Liver (tissue), 9 donors: ENCODE data around the gene STIM2. TPM values are rescaled to one million over a fixed set of nuclear protein-coding genes. Genes with fewer than 3 reads are reported as not detected.
A peak's percentile ranks its signal among the peaks of the same experiment; 100 is the strongest.

Experiments used
- DNase-seq: peaks from one replicate; pipeline ENCODE4 v3.0.0-alpha.2; 2017; ENCODE audit warnings: low spot score
- H3K27ac ChIP-seq, 2 donors: one replicate each; pipeline ENCODE4 v1.7.0; 2013; ENCODE audit warnings: inconsistent platforms in 2 of 2, low read length in 2 of 2, control low read depth in 1 of 2, low read depth in 1 of 2, mild to moderate bottlenecking in 1 of 2
- H3K27me3 ChIP-seq, 4 donors: one replicate each; pipeline versions ENCODE4 v1.6.1 to v1.7.0; 2013; ENCODE audit warnings: low read length in 3 of 4, inconsistent platforms in 1 of 4, mild to moderate bottlenecking in 1 of 4, moderate library complexity in 1 of 4; ENCODE audit not compliant: control insufficient read depth in 4 of 4, insufficient read depth in 4 of 4
- H3K36me3 ChIP-seq, 4 donors: one replicate each; pipeline versions ENCODE4 v1.6.1 to v1.7.0; 2013; ENCODE audit warnings: low read length in 3 of 4, mild to moderate bottlenecking in 3 of 4, low read depth in 1 of 4, moderate library complexity in 1 of 4; ENCODE audit not compliant: control insufficient read depth in 4 of 4, insufficient read depth in 3 of 4
- H3K4me1 ChIP-seq, 4 donors: one replicate each; pipeline versions ENCODE4 v1.6.1 to v1.7.0; 2013; ENCODE audit warnings: low read length in 3 of 4, mild to moderate bottlenecking in 3 of 4, moderate library complexity in 1 of 4; ENCODE audit not compliant: control insufficient read depth in 4 of 4, insufficient read depth in 4 of 4
- H3K4me3 ChIP-seq, 3 donors: one replicate each; pipeline versions ENCODE4 v1.6.1 to v1.7.0; 2013; ENCODE audit warnings: low read length in 3 of 3, control low read depth in 1 of 3, low read depth in 1 of 3, mild to moderate bottlenecking in 1 of 3
- H3K9ac ChIP-seq, 2 donors: one replicate each; pipeline ENCODE4 v1.7.0; 2013; ENCODE audit warnings: low read length in 2 of 2, mild to moderate bottlenecking in 2 of 2, moderate library complexity in 2 of 2, control low read depth in 1 of 2, low read depth in 1 of 2
- H3K9me3 ChIP-seq, 4 donors: one replicate each; pipeline versions ENCODE4 v1.6.1 to v1.7.0; 2013; ENCODE audit warnings: low read length in 3 of 4; ENCODE audit not compliant: control insufficient read depth in 4 of 4
- ATF3 ChIP-seq: IDR thresholded peaks from 2 replicates; pipeline ENCODE4 v1.6.1; 2016; ENCODE audit warnings: antibody characterized with exemption
- CTCF ChIP-seq: fragments of 150-350 bp; IDR thresholded peaks from 2 replicates; pipeline ENCODE4 v1.5.1; 2017; ENCODE audit warnings: improper control_type of control experiment, low read depth, low read length; ENCODE audit not compliant: missing input control
- EGR1 ChIP-seq, 2 donors: IDR thresholded peaks; 2 replicates each; pipeline ENCODE4 v1.6.1; 2016 to 2018; ENCODE audit warnings: antibody characterized with exemption in 2 of 2, low read depth in 2 of 2
- FOXA1 ChIP-seq: IDR thresholded peaks from 2 replicates; pipeline ENCODE4 v1.6.1; 2016; ENCODE audit warnings: antibody characterized with exemption
- FOXA2 ChIP-seq: IDR thresholded peaks from 2 replicates; pipeline ENCODE4 v1.6.1; 2016; ENCODE audit warnings: antibody characterized with exemption
- GABPA ChIP-seq, 2 donors: IDR thresholded peaks in 1 of 2; conservative IDR thresholded peaks in 1 of 2; 2 replicates each; pipeline ENCODE4 v1.6.1; 2016; ENCODE audit warnings: antibody characterized with exemption in 2 of 2, mild to moderate bottlenecking in 1 of 2, moderate library complexity in 1 of 2
- HNF4A ChIP-seq, 2 donors: conservative IDR thresholded peaks; 2 replicates each; pipeline ENCODE4 v1.6.1; 2016; ENCODE audit warnings: antibody characterized with exemption in 2 of 2, mild to moderate bottlenecking in 2 of 2
- JUND ChIP-seq, 2 donors: IDR thresholded peaks; 2 replicates each; pipeline ENCODE4 v1.6.1; 2016; ENCODE audit warnings: antibody characterized with exemption in 2 of 2
- MAX ChIP-seq: IDR thresholded peaks from 2 replicates; pipeline ENCODE4 v1.6.1; 2016; ENCODE audit warnings: antibody characterized with exemption
- NR2F2 ChIP-seq: IDR thresholded peaks from 2 replicates; pipeline ENCODE4 v1.6.1; 2016; ENCODE audit warnings: antibody characterized with exemption
- RAD21 ChIP-seq, 2 donors: IDR thresholded peaks; 2 replicates each; pipeline ENCODE4 v1.6.1; 2016; ENCODE audit warnings: antibody characterized with exemption in 2 of 2, mild to moderate bottlenecking in 2 of 2
- REST ChIP-seq: IDR thresholded peaks from 2 replicates; pipeline ENCODE4 v1.6.1; 2016; ENCODE audit warnings: antibody characterized with exemption, mild to moderate bottlenecking
- RXRA ChIP-seq, 2 donors: IDR thresholded peaks; 2 replicates each; pipeline ENCODE4 v1.6.1; 2017 to 2018; ENCODE audit warnings: antibody characterized with exemption in 2 of 2, mild to moderate bottlenecking in 1 of 2
- SP1 ChIP-seq: IDR thresholded peaks from 2 replicates; pipeline ENCODE4 v1.6.1; 2018; ENCODE audit warnings: antibody characterized with exemption, mild to moderate bottlenecking
- TAF1 ChIP-seq: conservative IDR thresholded peaks from 2 replicates; pipeline ENCODE4 v1.6.1; 2016; ENCODE audit warnings: antibody characterized with exemption, mild to moderate bottlenecking
- YY1 ChIP-seq: IDR thresholded peaks from 2 replicates; pipeline ENCODE4 v1.6.1; 2016; ENCODE audit warnings: antibody characterized with exemption, mild to moderate bottlenecking
- ZBTB33 ChIP-seq: IDR thresholded peaks from 2 replicates; pipeline ENCODE4 v1.6.1; 2016; ENCODE audit warnings: antibody characterized with exemption
- WGBS: extraction: QIAGEN DNeasy Blood & Tissue Kit; methylation state at CpG from one replicate; pipeline ENCODE4 v1.1.7; 2013; 5-methylcytosine and 5-hydroxymethylcytosine counted together
- polyA plus RNA-seq, 2 donors: library from polyadenylated mRNA; stranded (reverse) in 1 of 2; unstranded in 1 of 2; fragments of 200-250 nt in 1 of 2; fragments of >200 nt in 1 of 2; fragmentation: Nextera tagmentation in 1 of 2; extraction: Ambion mirVana in 1 of 2; gene quantifications; one replicate each; pipeline versions ENCODE4 v1.2.1 to v1.2.3, GENCODE V29; 2013 to 2015
- total RNA-seq, 2 donors: library from RNA; depleted of rRNA; stranded (reverse); fragments of >200 nt; gene quantifications; one replicate each; pipeline ENCODE4 v1.2.3, GENCODE V29; 2014
- donor health status: healthy.
- donor health status: healthy.
- donor health status: healthy.
- donor health status: healthy.
- donor health status: healthy.

STIM2 gene
- total and polyA plus RNA-seq, 4 donors: 5.4 to 11.1 (median 6.9) TPM

- H3K9me3 ChIP-seq: no peaks in the 10 kb centered on the region
- H3K9ac ChIP-seq: no peak overlapping the region
- DNase-seq: no peak
- H3K4me1 ChIP-seq: no peaks in the 10 kb centered on the region
- H3K27me3 ChIP-seq: no peaks in the 10 kb centered on the region
- TF ChIP-seq YY1: peak; percentile 14
- TF ChIP-seq RXRA (IDR thresholded peaks at IDR 0.05): no peak
- WGBS: 54% methylated on average over 5 of the region's 5 CpGs
- peak overlapping the region; percentile 48 to 59 for H3K27ac ChIP-seq
- peaks cover 0 to 2% (median 0%) of the 10 kb centered on the region in 4 donors for H3K36me3 ChIP-seq
- H3K4me3 ChIP-seq: peak overlapping the region in 1 of 3 donors; percentile 9
Measured at GRCh38 chr4:26878794-26879391, 18.3 kb downstream of the STIM2 start.

GRCh38 chr4:26879805-26880204 is 19.2 kb downstream of the STIM2 start:
- Histone ChIP-seq H3K4me3 (no peak overlapping the region), H3K9me3 (no peaks in the 10 kb centered on the region), H3K9ac (no peak overlapping the region), H3K27me3 (no peaks in the 10 kb centered on the region), H3K4me1 (no peaks in the 10 kb centered on the region), H3K36me3 (peaks cover 0 to 2% (median 0%) of the 10 kb centered on the region in 4 donors), H3K27ac (no peak overlapping the region)
- DNase-seq: no peak
- TF ChIP-seq REST (no peak), MAX (no peak), TAF1 (no peak), JUND (IDR thresholded peaks at IDR 0.05) (no peak), ATF3 (no peak), FOXA1 (no peak), NR2F2 (no peak), ZBTB33 (no peak), SP1 (no peak), RXRA (IDR thresholded peaks at IDR 0.05) (no peak), FOXA2 (no peak), CTCF (no peak), HNF4A (conservative IDR thresholded peaks at IDR 0.05) (no peak), GABPA (IDR thresholded peaks at IDR 0.05 in 1 of 2, conservative IDR thresholded peaks at IDR 0.05 in 1 of 2) (no peak), RAD21 (IDR thresholded peaks at IDR 0.05) (no peak), EGR1 (IDR thresholded peaks at IDR 0.05; ENCODE audit: low read depth in 2 of 2) (no peak)
- WGBS: 98% methylated on average over 2 of the region's 2 CpGs
